GM10847 (cell line): ENCODE data around the gene TEKT1.

Source experiments
- POLR2A ChIP-seq: IDR thresholded peaks from 2 replicates; pipeline ENCODE4 v1.6.1; 2011; ENCODE audit not compliant: insufficient read length; ENCODE audit errors: extremely low read depth

TEKT1 gene

GRCh38 chr17:6812295-6812694, 19.2 kb downstream of the TEKT1 start:
- TF ChIP-seq POLR2A = no peak

- no peak for TF ChIP-seq POLR2A
These were observed 20.0 kb downstream of the TEKT1 start for GRCh38 chr17:6811510-6811909.

GRCh38 chr17:6800422-6801027, 31.0 kb downstream of the TEKT1 start:
- TF ChIP-seq POLR2A = no peak

- TF ChIP-seq POLR2A = no peak
These were observed 31.8 kb downstream of the TEKT1 start for GRCh38 chr17:6799738-6800137.

GRCh38 chr17:6797718-6798351, 33.7 kb downstream of the TEKT1 start:
- TF ChIP-seq POLR2A = no peak

GRCh38 chr17:6796887-6797490, 34.5 kb downstream of the TEKT1 start:
- no peak for TF ChIP-seq POLR2A

- no peak for TF ChIP-seq POLR2A
These were observed 35.3 kb downstream of the TEKT1 start for GRCh38 chr17:6796017-6796886.

- TF ChIP-seq POLR2A = no peak
These were observed 37.6 kb downstream of the TEKT1 start for GRCh38 chr17:6793748-6794493.

- TF ChIP-seq POLR2A = no peak
These were observed 42.4 kb downstream of the TEKT1 start for GRCh38 chr17:6789146-6789545.

GRCh38 chr17:6787081-6787693, 44.3 kb downstream of the TEKT1 start:
- no peak for TF ChIP-seq POLR2A

- no peak for TF ChIP-seq POLR2A
These were observed 44.9 kb downstream of the TEKT1 start for GRCh38 chr17:6786618-6787017.

- no peak for TF ChIP-seq POLR2A
These were observed 49.3 kb downstream of the TEKT1 start for GRCh38 chr17:6782244-6782643.

- no peak for TF ChIP-seq POLR2A
These were observed 50.6 kb downstream of the TEKT1 start for GRCh38 chr17:6780886-6781285.

- no peak for TF ChIP-seq POLR2A
These were observed 51.5 kb downstream of the TEKT1 start for GRCh38 chr17:6780001-6780400.

GRCh38 chr17:6779411-6779810, 52.1 kb downstream of the TEKT1 start:
- TF ChIP-seq POLR2A = no peak
